WI38 (cell line): ENCODE results near the gene DCDC2C.

Experiments
- H3K4me3 ChIP-seq: 2 replicates; pipeline ENCODE4 v1.5.1; 2011; ENCODE audit warnings: low read depth, mild to moderate bottlenecking, control low read depth, low read length
- TF ChIP-seq, protein P1 (sequence below): IDR thresholded peaks from 2 replicates; pipeline ENCODE4 v1.5.1; 2012; ENCODE audit warnings: low read depth, mild to moderate bottlenecking, control low read depth, low read length

The DCDC2C gene

DNA sequence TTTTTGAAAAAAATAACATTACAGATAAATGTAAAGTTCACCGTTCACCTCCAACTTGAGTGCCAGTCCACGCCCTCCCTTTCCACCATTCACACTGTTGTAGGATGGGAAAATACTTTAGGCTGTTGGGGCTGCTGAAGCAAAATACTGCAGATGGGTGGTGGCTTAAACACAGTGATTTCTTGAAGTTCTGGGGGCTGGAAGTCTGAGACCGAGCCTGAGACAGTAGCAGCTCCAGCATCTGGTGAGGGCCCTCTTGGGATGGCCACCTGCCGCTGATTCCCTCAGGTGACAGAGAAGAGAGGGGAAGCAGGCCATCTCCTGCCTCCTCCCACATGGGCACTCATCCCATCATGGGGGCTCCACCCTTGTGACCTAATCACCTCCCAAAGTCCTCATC lies 27.7 kb upstream of the DCDC2C start:
- TF ChIP-seq, protein P1, sequence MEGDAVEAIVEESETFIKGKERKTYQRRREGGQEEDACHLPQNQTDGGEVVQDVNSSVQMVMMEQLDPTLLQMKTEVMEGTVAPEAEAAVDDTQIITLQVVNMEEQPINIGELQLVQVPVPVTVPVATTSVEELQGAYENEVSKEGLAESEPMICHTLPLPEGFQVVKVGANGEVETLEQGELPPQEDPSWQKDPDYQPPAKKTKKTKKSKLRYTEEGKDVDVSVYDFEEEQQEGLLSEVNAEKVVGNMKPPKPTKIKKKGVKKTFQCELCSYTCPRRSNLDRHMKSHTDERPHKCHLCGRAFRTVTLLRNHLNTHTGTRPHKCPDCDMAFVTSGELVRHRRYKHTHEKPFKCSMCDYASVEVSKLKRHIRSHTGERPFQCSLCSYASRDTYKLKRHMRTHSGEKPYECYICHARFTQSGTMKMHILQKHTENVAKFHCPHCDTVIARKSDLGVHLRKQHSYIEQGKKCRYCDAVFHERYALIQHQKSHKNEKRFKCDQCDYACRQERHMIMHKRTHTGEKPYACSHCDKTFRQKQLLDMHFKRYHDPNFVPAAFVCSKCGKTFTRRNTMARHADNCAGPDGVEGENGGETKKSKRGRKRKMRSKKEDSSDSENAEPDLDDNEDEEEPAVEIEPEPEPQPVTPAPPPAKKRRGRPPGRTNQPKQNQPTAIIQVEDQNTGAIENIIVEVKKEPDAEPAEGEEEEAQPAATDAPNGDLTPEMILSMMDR, result no peak
- H3K4me3 ChIP-seq, result no peak overlapping the region

DNA sequence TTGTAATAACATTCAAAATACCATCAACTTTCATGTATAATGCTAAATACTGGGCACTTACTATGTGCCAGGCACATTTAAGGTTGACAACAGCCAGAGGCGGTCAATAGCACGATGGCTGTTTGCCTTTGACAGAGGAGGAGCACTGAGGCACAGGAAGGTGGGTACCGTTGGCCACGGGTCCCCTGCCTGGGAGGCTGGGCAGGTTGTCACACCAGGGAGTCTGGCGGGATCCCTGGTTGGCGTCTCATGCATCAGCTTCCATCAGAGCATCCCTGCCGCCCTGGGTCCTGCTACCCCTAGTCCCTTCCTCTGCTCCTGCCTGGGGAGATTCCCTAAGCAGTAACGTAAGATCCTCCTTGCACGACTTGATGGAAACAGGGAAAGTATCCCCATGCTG lies 25.9 kb upstream of the DCDC2C start:
- H3K4me3 ChIP-seq, result no peak overlapping the region
- TF ChIP-seq, protein P1, result no peak

DNA sequence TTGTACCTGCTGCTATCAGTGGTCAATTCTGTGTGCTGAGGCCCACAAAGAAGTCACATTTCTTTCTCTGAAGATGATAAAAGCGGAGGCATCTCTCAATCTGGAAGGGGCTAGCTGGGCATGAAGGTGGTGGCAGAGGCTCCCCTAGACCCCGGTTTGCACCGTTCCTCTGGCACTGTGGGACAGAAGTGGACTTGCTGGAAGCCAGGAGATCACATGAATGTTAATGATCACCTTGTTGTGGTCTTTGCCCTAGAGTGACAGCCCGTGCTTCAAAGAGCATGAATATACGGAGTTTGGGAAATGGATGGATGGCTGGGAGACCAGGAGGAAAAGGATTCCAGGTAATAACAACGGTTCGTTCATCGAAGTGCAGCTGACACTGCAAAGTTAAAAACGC lies 25.2 kb upstream of the DCDC2C start:
- H3K4me3 ChIP-seq, result no peak overlapping the region
- TF ChIP-seq, protein P1, result no peak

DNA sequence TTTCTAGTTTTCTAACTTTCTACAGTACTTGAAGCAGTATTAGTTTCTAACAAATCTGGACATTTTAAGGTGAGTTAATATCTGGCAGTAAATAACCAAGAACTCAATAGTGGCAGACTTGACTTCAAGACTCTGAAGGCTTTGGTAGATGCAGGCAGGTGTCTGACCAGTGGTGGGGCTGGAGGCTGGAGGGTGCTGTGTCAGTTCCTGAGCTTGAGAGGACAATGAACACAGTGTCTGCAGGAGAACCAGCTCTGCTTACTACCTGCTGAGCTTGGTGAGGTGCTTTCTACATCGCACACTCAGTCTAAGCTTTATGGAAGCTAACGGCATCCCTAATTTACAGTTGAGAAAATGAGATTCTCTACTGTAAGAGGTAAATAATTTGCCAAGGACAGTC lies 24.2 kb upstream of the DCDC2C start:
- TF ChIP-seq, protein P1, result no peak
- no peak overlapping the region for H3K4me3 ChIP-seq

DNA sequence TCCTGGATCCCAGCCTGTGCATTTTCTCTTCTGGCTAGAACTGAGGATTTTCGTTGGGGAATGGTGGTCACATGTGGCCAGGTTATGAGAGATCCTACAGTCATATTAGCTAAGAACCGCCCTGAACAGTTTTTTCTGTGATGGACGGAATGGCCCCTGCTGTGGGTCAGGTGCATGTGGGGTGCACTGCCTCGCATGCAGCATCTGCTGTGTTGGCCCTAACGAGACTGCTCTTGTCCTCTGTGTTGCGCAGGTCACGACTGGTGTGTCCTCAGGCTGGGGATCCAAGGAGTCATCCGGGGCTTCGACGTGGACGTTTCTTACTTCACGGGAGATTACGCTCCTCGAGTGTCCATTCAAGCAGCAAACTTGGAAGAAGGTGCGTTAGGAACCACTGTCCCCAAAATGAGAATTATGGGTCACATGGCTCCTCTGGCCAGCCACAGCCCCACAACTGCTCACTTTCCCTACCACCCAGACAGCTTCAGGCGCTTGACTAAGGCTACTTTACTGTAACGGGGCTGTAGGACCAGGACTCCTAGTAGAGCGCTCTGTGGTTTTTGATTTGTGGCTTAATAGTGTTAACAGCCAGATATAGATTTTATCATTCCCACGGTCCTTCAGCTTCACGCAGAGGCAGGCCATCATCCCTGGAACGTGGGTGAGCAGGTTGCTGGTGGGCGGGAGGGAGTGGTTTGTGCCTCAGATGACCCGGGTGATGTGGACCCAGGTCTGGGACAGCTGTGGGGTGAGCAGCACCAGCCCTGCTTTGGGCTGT lies 23.6 kb upstream of the DCDC2C start:
- TF ChIP-seq, protein P1, result no peak
- H3K4me3 ChIP-seq, result no peak overlapping the region

DNA sequence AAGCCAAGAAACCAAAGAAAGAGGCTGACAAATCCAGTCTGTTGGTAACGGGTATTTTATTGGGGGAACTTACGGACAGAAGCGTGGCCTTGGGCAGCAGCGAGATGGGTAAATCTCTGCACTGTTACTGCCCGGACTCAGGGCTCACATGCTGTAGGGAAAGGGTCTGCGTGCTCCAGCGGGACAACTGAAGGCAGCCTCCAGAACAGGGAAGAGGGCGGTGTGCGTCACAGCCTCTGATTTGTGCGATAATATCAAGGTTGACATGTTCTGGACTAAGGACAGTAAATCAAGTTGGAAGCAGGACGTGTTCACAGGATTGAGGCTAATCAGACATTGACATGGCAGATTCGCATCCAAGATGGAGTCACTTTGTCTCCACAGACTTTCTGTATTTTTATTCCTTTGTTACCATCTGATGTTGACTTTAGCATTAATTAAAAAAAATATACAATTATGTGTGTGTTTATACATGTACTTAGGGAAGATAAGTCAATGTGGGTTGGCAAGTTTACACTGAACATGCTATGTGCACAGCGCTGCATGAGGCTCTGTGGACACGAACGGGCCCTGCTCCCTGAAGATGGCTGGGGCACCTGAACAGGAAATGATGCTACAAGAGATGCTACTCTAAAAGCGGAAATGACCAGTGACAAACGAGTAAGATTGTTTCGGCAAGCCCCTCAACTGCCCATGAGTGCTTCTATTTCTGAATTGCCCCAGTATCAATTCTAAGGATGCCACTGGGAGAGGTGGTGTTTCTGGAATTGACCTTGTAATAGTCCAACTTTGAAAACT lies 22.6 kb upstream of the DCDC2C start:
- TF ChIP-seq, protein P1, result no peak
- H3K4me3 ChIP-seq, result no peak overlapping the region

DNA sequence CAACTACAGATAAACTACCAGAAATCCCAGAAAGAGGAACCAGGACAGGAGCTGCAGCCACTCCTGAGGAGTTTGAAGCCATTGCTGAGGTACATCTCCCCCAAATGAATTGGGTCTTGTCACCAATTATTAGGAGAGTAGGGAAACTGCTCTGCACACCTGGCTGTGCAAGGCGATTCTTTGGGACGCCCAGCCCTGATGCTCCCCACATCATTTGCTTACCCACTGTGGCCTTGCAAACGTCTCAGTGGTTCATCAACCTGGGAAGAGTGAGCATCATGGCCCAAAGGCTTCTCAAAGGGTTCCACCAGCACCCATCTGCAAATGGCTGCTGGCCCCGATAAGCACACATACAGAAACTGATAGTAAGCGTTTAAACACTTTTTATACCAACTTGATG lies 21.8 kb upstream of the DCDC2C start:
- no peak overlapping the region for H3K4me3 ChIP-seq
- TF ChIP-seq, protein P1, result no peak
